Cardiac muscle cell (in vitro differentiated cells and primary cell): ENCODE data around the gene TIMP2. TPM values are rescaled to one million over a fixed set of nuclear protein-coding genes. Genes with fewer than 3 reads are reported as not detected.
"Not testable (repeated sequence)": the region's sequence is repeated elsewhere in the genome, so short reads cannot be mapped to it uniquely, and the experiment has no call there.

Experiments
- DNase-seq, 2 donors: peaks; one replicate each; pipeline versions ENCODE4 v3.0.0 to v3.0.0-alpha.2; 2010 to 2017; ENCODE audit warnings: low read depth in 1 of 2, low spot score in 1 of 2
- H3K27ac ChIP-seq: fragments of 200-600 bp; sonication (generic); 2 replicates; pipeline ENCODE4 v1.5.1; 2016
- H3K27me3 ChIP-seq: fragments of 200-600 bp; sonication (generic); 2 replicates; pipeline ENCODE4 v1.6.0; 2016; ENCODE audit warnings: control low read depth
- H3K36me3 ChIP-seq: fragments of 200-600 bp; sonication (generic); 2 replicates; pipeline ENCODE4 v1.5.1; 2016; ENCODE audit warnings: control low read depth
- H3K4me1 ChIP-seq: fragments of 200-600 bp; sonication (generic); 2 replicates; pipeline ENCODE4 v1.8.1; 2017; ENCODE audit warnings: low read depth, mild to moderate bottlenecking, mixed run types
- H3K4me3 ChIP-seq: fragments of 200-600 bp; sonication (generic); 2 replicates; pipeline ENCODE4 v1.5.1; 2016; ENCODE audit warnings: mild to moderate bottlenecking
- H3K9me3 ChIP-seq: fragments of 200-600 bp; sonication (generic); 2 replicates; pipeline ENCODE4 v1.5.1; 2017; ENCODE audit warnings: low read depth, mild to moderate bottlenecking, control low read depth
- CTCF ChIP-seq: IDR thresholded peaks from 2 replicates; pipeline ENCODE4 v1.5.1; 2012; ENCODE audit warnings: low read depth, mild to moderate bottlenecking, low read length
- polyA plus RNA-seq: library from polyadenylated mRNA; unstranded; fragments of >200 nt; fragmentation: Nextera tagmentation; extraction: Ambion mirVana; gene quantifications from 2 replicates; pipeline ENCODE4 v1.2.1, GENCODE V29; 2016
- total RNA-seq: library from RNA; depleted of rRNA; stranded (reverse); fragments of >200 nt; gene quantifications from 2 replicates; pipeline ENCODE4 v1.2.3, GENCODE V29; 2016

TIMP2 gene
- total and polyA plus RNA-seq, 2 experiments from 2014 or later, result 5.9 to 25.8 TPM

- no peak overlapping the region for H3K4me3 ChIP-seq
- TF ChIP-seq CTCF, result no peak
- H3K9me3 ChIP-seq, result no peaks in the 10 kb centered on the region
- H3K4me1 ChIP-seq, result no peaks in the 10 kb centered on the region
- H3K36me3 ChIP-seq, result no peaks in the 10 kb centered on the region
- no peak overlapping the region for H3K27ac ChIP-seq
- H3K27me3 ChIP-seq, result no peaks in the 10 kb centered on the region
- no peak for DNase-seq
Measured at GRCh38 chr17:78912082-78912481, 13.1 kb downstream of the TIMP2 start.

- H3K27ac ChIP-seq, H3K4me3 ChIP-seq, H3K36me3 ChIP-seq, DNase-seq, H3K27me3 ChIP-seq, H3K4me1 ChIP-seq, H3K9me3 ChIP-seq: not testable (repeated sequence)
Measured at GRCh38 chr17:78911543-78911942, 13.6 kb downstream of the TIMP2 start.

GRCh38 chr17:78910497-78911284 is 14.5 kb downstream of the TIMP2 start:
- Histone ChIP-seq H3K4me3 (no peak overlapping the region), H3K36me3 (no peaks in the 10 kb centered on the region), H3K27ac (no peak overlapping the region), H3K27me3 (no peaks in the 10 kb centered on the region), H3K9me3 (no peaks in the 10 kb centered on the region), H3K4me1 (no peaks in the 10 kb centered on the region)
- TF ChIP-seq CTCF, result no peak
- DNase-seq, result no peak

GRCh38 chr17:78908426-78908825 is 16.8 kb downstream of the TIMP2 start:
- Histone ChIP-seq H3K27me3 (no peaks in the 10 kb centered on the region), H3K4me3 (no peak overlapping the region), H3K9me3 (no peaks in the 10 kb centered on the region), H3K4me1 (peaks cover under 1% of the 10 kb centered on the region), H3K36me3 (no peaks in the 10 kb centered on the region), H3K27ac (no peak overlapping the region)
- no peak for DNase-seq
- TF ChIP-seq CTCF, result no peak

GRCh38 chr17:78905541-78905940 is 19.6 kb downstream of the TIMP2 start:
- TF ChIP-seq CTCF, result no peak
- Histone ChIP-seq H3K4me1 (peaks cover 7% of the 10 kb centered on the region), H3K27ac (no peak overlapping the region), H3K27me3 (no peaks in the 10 kb centered on the region), H3K9me3 (no peaks in the 10 kb centered on the region), H3K36me3 (no peaks in the 10 kb centered on the region), H3K4me3 (no peak overlapping the region)
- no peak for DNase-seq

GRCh38 chr17:78905116-78905515 is 20.1 kb downstream of the TIMP2 start:
- Histone ChIP-seq H3K4me3 (no peak overlapping the region), H3K36me3 (no peaks in the 10 kb centered on the region), H3K27me3 (no peaks in the 10 kb centered on the region), H3K27ac (no peak overlapping the region), H3K4me1 (peaks cover 7% of the 10 kb centered on the region), H3K9me3 (no peaks in the 10 kb centered on the region)
- no peak for DNase-seq
- no peak for TF ChIP-seq CTCF
